Aorta (tissue), 5 donors: Measurements from ENCODE around the gene PSMD13. TPM values are rescaled to one million over a fixed set of nuclear protein-coding genes. Genes with fewer than 3 reads are reported as not detected.

Experiments
- ATAC-seq: fragments of 200-7000 bp; cut with Tn5 transposase; one replicate; pipeline ENCODE4 v1.9.1; 2022; ENCODE audit warnings: moderate library complexity; ENCODE audit not compliant: low FRiP score
- DNase-seq, 2 donors: peaks; one replicate each; pipeline ENCODE4 v3.0.0-alpha.2; 2020
- H3K27ac ChIP-seq, 2 donors: one replicate each; pipeline ENCODE4 v1.5.1; 2013; ENCODE audit warnings: low read length in 2 of 2, mild to moderate bottlenecking in 2 of 2, moderate library complexity in 2 of 2, control low read depth in 1 of 2, inconsistent platforms in 1 of 2, low read depth in 1 of 2
- H3K27me3 ChIP-seq, 2 donors: one replicate each; pipeline ENCODE4 v1.6.1; 2013; ENCODE audit warnings: control low read depth in 1 of 2, low read length in 1 of 2, mild to moderate bottlenecking in 1 of 2, moderate library complexity in 1 of 2; ENCODE audit not compliant: insufficient read depth in 2 of 2, control insufficient read depth in 1 of 2
- H3K36me3 ChIP-seq, 2 donors: one replicate each; pipeline ENCODE4 v1.6.1; 2013; ENCODE audit warnings: control low read depth in 1 of 2, low read length in 1 of 2, mild to moderate bottlenecking in 1 of 2; ENCODE audit not compliant: insufficient read depth in 2 of 2, control insufficient read depth in 1 of 2
- H3K4me1 ChIP-seq, 2 donors: one replicate each; pipeline ENCODE4 v1.6.1; 2013; ENCODE audit warnings: low read length in 2 of 2, control low read depth in 1 of 2, mild to moderate bottlenecking in 1 of 2, moderate library complexity in 1 of 2; ENCODE audit not compliant: insufficient read depth in 2 of 2, control insufficient read depth in 1 of 2
- H3K4me3 ChIP-seq, 2 donors: one replicate each; pipeline ENCODE4 v1.5.1; 2013; ENCODE audit warnings: low read length in 2 of 2, control low read depth in 1 of 2, mild to moderate bottlenecking in 1 of 2
- H3K9me3 ChIP-seq: one replicate; pipeline ENCODE4 v1.6.1; 2013; ENCODE audit warnings: mild to moderate bottlenecking, low read length; ENCODE audit not compliant: control insufficient read depth
- WGBS, 2 donors: extraction: QIAGEN DNeasy Blood & Tissue Kit; methylation state at CpG; one replicate each; pipeline ENCODE4 v1.1.7; 2013; 5-methylcytosine and 5-hydroxymethylcytosine counted together
- intact Hi-C, 2 donors: fragments of 100-400 bp; cut with DNase I; formaldehyde crosslinking; loops; one replicate each; pipeline versions ENCODE4 v1.14.2 to v1.15.0; 2022
- polyA plus RNA-seq, 2 donors: library from polyadenylated mRNA; stranded (reverse); fragments of 200-250 nt; gene quantifications; one replicate each; pipeline ENCODE4 v1.2.3, GENCODE V29; 2013
- total RNA-seq, 2 donors: library from RNA; stranded (reverse); fragmentation: NEBNext Ultra II Directional; extraction: Animal tissue kit (Norgen Biotek cat#: 25700); gene quantifications; one replicate each; pipeline ENCODE4 v1.2.1, GENCODE V29; 2021
- donor health status: healthy with polysubstance abuse.
- donor health status: Bipolar disorder and iron deficiency.
- donor health status: DM: no; HTN: no; CAD: no.
- donor health status: DM: no; HTN: no; CAD: no.
- donor health status: DM: yes; HTN: yes; CAD: no.

PSMD13 gene
- total and polyA plus RNA-seq, 4 donors = 70.9 to 123 (median 78.2) TPM

DNA sequence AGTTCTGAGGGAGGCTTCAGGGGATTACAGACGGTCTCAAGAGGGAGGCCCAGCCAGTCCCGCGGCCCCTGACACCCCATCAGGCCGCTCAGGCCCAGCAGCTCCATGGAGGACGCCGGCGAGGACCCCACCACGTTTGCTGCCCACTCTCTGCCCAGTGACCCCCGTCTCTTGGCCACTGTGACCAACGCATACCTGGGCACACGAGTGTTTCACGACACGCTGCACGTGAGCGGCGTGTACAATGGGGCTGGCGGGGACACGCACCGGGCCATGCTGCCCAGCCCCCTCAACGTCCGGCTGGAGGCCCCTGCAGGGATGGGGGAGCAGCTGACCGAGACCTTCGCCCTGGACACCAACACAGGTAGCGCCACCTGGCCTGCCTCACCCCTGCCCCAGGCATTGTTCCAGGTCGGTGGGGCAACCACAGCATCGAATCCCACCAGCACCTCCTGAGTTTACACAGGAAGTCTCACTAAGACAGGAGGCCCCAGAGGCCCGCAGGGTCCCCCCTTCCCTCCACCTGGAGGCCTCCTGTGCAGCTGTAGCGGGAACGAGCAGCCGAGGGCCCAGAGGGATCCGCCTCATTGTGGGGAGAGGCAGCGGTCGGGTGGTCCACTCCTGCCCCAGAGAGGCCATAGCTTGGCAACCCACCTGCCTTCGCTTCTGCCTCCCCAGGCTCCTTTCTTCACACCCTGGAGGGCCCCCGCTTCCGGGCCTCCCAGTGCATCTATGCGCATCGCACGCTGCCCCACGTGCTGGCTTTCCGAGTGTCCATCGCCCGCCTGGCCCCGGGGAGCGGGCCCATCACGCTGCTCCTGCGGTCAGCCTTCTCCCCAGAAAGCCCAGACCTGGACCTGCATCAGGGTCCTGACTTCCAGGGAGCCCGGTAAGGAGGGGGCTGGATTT lies 53.2 kb downstream of the PSMD13 start:
- no peaks in the 10 kb centered on the region for H3K36me3 ChIP-seq
- H3K4me1 ChIP-seq = no peaks in the 10 kb centered on the region
- H3K27ac ChIP-seq = no peak overlapping the region
- DNase-seq (peak; percentile 48 to 74), ATAC-seq (no peak)
- H3K9me3 ChIP-seq = no peaks in the 10 kb centered on the region
- intact Hi-C loops = loop anchor here in 1 of 2 donors (5.0 kb wide), 1 partner anchor 38 kb away; no protein-coding TSS in a partner anchor
- no peaks in the 10 kb centered on the region for H3K27me3 ChIP-seq
- WGBS, 2 donors = 89 to 91% methylated on average over 46 to 48 of the region's 48 CpGs
- H3K4me3 ChIP-seq = no peak overlapping the region

DNA sequence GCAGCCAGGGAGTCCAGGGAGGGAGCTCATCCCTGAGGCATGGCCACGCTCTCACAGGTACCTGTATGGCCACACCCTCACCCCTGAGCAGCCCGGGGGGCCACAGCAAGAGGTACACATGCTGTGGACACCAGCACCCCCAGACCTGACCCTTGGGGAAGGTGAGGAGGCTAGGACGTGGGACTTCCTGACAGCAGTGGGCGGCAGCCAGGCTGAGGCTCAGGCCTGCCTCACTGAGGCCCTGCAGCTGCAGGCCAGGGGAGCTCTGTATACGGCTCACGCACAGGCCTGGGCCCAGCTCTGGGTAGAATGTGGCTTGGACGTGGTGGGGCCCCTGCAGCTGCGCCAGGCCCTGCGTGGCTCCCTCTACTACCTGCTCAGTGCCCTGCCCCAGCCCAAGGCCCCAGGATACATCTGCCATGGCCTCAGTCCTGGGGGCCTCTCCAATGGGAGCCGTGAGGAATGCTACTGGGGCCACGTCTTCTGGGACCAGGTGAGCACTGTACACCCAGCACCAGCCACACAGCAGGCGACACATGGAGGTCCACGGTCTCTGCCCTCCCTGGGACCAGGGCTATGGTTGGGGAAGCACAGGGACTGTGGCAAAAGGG lies 54.0 kb downstream of the PSMD13 start:
- Histone ChIP-seq H3K4me1 (no peaks in the 10 kb centered on the region), H3K4me3 (no peak overlapping the region), H3K27me3 (no peaks in the 10 kb centered on the region), H3K36me3 (no peaks in the 10 kb centered on the region), H3K27ac (no peak overlapping the region), H3K9me3 (no peaks in the 10 kb centered on the region)
- intact Hi-C loops = no loop called here
- ATAC-seq (no peak), DNase-seq (peak; percentile 49 to 64)
- WGBS, 2 donors = 88 to 93% methylated on average over 13 of the region's 13 CpGs

DNA sequence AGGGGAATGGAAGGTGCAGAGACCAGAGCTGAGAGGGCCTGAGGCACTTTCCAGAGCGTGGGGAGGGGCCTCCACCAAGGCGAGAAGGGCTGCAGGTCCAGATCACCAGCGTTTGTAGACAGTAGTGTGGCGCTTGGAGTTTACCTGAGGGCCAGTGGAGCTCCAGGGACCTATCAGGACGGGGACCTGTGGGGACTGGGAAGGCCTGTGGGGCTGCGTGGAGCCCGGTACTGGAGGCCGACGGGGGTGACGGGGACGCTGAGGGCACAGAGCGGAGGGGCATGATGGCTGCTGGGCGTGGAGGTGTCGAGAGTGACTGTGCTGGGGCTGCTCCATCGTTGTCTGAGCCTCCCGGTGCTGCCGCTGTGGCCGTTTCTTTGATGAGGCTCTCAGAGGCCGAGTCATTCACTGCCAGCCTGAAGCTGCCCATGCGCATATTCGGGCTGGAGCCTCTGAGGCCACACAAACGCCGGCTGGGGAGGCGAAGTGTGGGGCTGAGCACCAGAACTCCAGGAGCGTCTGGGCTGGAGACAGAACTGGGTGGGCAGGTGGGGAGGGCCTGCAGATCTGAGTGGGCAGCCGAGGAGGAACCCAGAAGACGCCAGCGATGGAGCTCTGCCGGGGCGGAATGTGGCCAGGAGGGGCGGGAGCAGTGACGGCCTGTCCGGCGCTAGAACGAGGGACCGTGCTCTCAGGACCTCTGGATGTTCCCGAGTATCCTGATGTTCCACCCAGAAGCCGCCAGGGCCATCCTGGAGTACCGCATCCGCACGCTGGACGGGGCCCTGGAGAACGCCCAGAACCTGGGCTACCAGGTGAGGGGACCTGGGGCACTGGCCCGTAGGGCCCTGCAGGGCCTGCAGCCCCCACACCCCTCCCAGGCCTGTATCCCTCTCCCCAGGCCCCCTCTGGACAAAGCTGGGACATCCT lies 54.8 kb downstream of the PSMD13 start:
- no peak for ATAC-seq

DNA sequence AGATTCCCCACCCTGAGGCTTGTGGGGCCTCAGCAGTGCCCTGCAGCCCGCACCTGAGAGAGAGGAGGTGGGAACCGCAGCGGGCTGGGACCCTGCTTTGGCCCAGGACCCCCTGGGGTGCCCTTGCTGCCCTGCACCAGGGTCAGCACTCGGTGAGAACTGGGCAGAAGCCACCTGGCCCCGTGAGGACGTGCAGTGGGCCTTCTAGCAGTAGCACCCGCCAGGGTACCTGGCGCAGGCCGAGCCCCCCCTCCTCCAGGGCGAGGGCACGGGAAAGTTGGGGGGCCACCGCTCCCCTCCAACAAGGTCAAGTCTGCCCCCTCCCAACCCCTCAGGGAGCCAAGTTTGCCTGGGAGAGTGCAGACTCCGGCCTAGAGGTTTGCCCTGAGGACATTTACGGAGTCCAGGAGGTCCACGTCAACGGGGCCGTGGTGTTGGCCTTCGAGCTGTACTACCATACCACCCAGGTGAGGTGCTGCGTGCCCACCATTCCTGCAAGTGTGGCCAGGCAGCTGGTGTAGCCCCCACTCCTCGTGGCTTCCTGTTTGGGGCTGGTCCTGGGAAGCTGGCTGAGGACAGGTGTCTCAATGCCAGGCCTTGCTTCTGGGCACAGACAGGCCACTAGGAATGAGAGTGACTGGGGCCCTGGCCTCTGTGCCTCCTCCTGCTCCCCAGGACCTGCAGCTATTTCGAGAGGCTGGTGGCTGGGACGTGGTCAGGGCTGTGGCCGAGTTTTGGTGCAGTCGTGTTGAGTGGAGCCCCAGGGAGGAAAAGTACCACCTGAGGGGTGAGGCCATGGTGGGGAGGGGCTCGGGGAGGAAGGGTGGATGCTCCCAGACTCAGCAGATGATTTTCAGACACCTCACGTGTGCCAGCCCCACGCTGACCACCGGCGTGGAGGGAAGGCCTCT lies 55.7 kb downstream of the PSMD13 start:
- WGBS, 2 donors = 92 to 95% methylated on average over 29 of the region's 29 CpGs
- intact Hi-C loops = no loop called here
- H3K36me3 ChIP-seq = no peaks in the 10 kb centered on the region
- ATAC-seq (no peak), DNase-seq (peak; percentile 45 to 76)
- H3K4me1 ChIP-seq = no peaks in the 10 kb centered on the region
- no peak overlapping the region for H3K4me3 ChIP-seq
- no peaks in the 10 kb centered on the region for H3K27me3 ChIP-seq
- H3K9me3 ChIP-seq = no peaks in the 10 kb centered on the region
- H3K27ac ChIP-seq = no peak overlapping the region

More for the DNA sequence above, 54.8 kb downstream of the PSMD13 start:
- DNase-seq = peak; percentile 51 to 74
- Histone ChIP-seq H3K27me3 (no peaks in the 10 kb centered on the region), H3K4me1 (no peaks in the 10 kb centered on the region), H3K9me3 (no peaks in the 10 kb centered on the region), H3K4me3 (no peak overlapping the region), H3K27ac (no peak overlapping the region), H3K36me3 (no peaks in the 10 kb centered on the region)
- intact Hi-C loops = no loop called here
- 89 to 90% methylated on average over 39 to 44 of the region's 44 CpGs for WGBS, 2 donors

DNA sequence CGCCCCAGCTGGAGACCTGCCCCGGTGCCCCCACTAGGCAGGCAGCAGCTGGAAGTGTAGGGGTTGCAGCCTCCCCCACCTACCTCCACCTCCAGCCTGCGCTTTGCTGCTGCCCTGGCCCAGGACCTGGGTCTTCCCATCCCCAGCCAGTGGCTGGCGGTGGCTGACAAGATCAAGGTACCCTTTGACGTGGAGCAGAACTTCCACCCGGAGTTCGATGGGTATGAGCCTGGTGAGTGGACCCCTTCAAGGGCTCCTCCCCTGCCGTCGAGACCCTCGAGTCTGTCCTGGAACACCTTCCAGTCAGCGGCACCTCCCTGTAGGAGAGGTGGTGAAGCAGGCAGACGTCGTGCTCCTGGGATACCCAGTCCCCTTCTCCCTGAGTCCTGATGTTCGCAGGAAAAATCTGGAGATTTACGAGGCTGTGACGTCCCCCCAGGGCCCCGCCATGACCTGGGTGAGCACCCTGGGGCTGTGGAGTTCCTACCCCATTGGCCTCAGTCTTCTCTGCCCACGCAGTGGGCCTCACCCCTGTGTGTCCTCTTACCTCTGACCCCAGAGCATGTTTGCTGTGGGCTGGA lies 56.6 kb downstream of the PSMD13 start:
- H3K36me3 ChIP-seq = no peaks in the 10 kb centered on the region
- H3K4me1 ChIP-seq = no peaks in the 10 kb centered on the region
- no peak overlapping the region for H3K4me3 ChIP-seq
- H3K27ac ChIP-seq = no peak overlapping the region
- no peaks in the 10 kb centered on the region for H3K27me3 ChIP-seq
- intact Hi-C loops = no loop called here
- ATAC-seq = no peak
- DNase-seq = peak in 1 of 2 donors; percentile 57
- WGBS, 2 donors = 88 to 89% methylated on average over 18 of the region's 18 CpGs
- H3K9me3 ChIP-seq = no peaks in the 10 kb centered on the region

DNA sequence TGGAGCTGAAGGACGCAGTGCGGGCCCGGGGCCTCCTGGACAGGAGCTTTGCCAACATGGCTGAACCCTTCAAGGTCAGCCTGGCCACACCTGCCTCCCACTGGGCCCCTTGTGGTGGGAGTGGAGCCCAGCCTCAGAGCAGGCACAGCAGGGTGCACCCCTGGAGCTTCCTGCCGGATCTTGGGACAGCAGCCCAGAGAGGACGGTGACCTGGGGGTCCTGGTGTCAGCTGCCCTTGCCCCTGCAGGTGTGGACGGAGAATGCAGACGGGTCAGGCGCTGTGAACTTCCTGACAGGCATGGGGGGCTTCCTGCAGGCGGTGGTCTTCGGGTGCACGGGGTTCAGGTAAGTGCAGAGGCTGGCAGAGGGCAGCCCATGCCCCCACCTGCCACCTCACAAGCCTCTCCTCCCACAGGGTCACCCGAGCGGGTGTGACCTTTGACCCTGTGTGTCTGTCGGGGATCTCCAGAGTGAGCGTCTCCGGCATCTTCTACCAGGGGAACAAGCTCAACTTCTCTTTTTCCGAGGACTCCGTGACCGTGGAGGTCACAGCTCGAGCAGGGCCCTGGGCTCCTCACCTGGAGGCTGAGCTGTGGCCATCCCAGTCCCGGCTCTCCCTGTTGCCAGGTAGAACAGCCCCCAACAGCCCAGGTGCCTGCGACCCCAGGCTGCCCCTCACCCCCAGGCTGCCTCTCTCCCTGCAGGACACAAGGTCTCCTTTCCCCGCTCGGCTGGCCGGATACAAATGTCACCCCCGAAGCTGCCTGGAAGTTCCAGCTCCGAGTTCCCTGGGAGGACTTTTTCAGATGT lies 57.3 kb downstream of the PSMD13 start:
- Histone ChIP-seq H3K36me3 (no peaks in the 10 kb centered on the region), H3K4me1 (no peaks in the 10 kb centered on the region), H3K9me3 (no peaks in the 10 kb centered on the region), H3K27ac (no peak overlapping the region), H3K4me3 (no peak overlapping the region), H3K27me3 (no peaks in the 10 kb centered on the region)
- intact Hi-C loops = no loop called here
- 88 to 91% methylated on average over 27 of the region's 27 CpGs for WGBS, 2 donors
- DNase-seq = peak; percentile 42 to 72
- no peak for ATAC-seq

DNA sequence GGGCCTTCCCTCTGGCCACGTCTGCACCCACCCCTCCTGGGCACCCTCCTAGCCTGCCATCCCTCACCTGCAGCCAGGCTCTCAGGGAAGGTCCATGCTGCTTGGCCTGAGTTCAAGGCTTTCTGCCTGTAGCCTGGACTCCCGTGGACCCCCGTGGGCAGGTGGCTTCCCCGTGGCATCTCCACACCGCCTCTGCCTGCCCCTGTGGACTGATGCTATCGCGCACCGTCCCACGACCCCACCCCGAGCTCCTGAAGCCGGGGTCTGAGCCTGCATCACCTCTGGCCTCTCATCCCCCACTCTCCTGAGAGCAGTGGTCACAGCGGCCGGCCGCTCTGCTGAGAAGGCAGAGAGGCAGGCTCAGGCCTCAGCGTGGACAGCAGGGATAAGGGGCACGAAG lies 58.0 kb downstream of the PSMD13 start:
- Histone ChIP-seq H3K27me3 (no peaks in the 10 kb centered on the region), H3K36me3 (no peaks in the 10 kb centered on the region), H3K9me3 (no peaks in the 10 kb centered on the region), H3K4me1 (no peaks in the 10 kb centered on the region), H3K27ac (no peak overlapping the region), H3K4me3 (no peak overlapping the region)
- DNase-seq (peak; percentile 38 to 74), ATAC-seq (no peak)
- intact Hi-C loops = no loop called here
- WGBS, 2 donors = 90 to 93% methylated on average over 14 to 16 of the region's 16 CpGs
